ENCODE results near the gene AMDHD2.
"Not testable (repeated sequence)": the region's sequence is repeated elsewhere in the genome, so short reads cannot be mapped to it uniquely, and the experiment has no call there.

AMDHD2 gene

DNA sequence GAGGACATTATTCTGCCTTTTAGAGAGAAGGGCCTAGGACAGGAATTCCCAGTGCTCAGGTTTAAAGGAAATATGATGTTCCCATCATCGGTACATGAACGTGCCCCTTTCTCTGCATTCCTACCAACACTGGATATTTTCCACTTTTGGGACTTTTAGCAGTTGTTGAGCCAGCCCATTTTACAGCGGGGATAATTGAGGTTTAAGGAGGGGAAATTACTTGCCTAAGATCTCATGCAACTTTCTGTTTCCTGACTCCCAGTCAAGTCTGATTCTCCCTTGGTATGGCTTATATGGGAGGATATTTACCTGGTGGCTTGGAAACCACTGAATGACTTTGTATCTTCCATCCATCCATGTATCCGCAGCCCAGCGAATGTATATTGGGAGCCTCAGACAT, 14.2 kb downstream of the AMDHD2 start:
- DNase-seq = not testable (repeated sequence)

GRCh38 chr16:2535625-2536013, 15.4 kb downstream of the AMDHD2 start:
- no peak for DNase-seq

DNA sequence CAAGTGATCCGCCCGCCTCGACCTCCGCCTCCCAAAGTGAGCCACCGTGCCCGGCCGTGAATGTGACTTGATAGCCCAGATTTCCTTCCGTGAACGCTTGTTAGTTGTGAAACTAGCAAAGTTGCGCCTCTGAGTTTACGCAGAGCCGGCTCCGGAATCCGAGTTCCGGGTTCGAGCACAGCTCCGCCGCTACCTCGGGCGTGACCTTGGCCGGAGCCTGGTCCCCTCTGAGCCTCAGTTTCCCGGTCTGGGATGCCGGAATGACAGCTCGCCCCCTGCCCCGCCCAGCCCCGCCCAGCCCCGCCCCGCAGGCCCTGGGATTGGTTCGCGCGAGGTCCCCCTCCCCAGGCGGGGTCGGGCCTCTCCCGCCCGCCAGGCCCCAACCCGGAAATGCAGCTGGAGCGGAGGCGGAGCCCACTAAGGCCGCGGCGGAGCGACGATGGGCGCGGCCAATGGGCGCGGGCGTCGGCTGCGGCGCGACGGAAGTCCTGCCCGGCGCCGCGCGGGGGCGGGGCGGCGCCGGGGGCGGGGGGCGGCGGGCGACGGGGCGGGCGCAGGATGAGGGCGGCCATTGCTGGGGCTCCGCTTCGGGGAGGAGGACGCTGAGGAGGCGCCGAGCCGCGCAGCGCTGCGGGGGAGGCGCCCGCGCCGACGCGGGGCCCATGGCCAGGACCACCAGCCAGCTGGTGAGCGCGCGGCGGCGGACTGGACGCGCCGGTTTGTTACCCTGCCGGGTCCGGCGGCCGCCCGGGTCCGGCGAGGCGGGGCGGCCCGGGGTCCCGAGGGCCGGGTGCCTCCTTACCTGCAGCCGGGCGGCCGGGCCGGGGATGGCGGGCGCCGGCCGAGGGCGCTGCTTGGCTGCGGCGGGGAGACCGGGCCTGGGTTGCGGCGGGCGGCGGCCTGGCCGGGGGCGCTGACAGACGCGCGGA, 17.5 kb downstream of the AMDHD2 start, which contains the start of gene PDPK1:
PDPK1 (plus strand) TSS at position 571 of the 929 bp plus-strand sequence; CDS start at position 663, 92 bp downstream.
- DNase-seq = peak; percentile 93 to 99 (median 95)

DNA sequence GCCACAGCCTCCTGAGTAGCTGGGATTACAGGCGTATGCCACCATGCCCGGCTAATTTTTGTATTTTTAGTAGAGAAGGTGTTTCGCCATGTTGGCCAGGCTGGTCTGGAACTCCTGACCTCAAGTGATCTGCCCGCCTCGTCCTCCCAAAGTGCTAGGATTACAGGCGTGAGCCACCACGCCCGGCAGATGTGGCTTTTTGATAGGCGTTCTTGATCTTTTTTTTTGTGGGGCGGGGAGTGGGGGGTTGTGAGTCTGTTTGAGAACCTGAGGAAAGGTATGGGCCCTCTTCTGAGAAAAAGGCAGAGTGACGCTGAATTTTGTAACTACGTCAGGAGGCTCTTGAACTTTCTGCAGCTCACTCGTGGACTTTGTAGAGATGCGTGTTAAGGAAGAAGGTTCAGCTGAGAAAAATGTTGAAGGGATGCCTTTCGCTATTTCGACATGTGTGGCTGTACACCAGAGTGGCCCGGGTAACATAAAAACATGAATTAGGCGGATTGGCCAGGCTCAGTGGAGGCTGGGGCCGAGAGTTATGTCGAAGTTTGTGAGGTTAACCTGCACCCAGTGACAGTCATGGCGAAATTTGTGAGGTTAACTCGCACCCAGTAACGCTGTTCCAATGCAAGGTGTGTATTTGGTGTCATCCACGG, 19.1 kb downstream of the AMDHD2 start:
- DNase-seq = not testable (repeated sequence)

DNA sequence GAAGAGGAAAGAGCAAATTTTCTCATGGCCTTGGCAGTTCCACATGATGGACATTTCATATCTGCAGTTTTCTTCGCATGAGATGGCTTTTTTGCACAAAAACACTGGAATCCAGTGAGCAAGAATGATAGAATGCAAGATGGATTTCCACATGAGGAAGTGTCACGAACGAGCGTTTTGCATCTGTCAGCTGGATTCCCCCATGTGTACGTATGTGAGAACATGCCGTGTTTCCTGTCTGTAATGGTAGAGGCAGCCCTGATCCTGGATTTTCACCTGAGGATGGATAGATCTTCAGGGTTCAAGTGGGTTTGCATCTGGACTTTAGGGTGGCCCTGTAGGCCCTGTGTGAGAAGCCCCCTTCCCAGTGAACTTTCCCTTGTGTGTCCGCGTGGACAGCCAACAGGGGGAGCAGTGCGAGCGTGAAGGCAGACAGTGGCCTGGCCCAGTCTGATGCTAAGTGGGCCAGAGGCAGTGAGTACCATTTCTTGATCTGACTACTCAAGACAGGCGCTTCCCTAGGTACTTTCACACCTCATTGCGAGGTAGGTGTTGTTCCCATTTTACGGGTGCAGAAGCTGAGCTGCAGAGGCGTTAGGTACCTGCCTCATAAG, 19.8 kb downstream of the AMDHD2 start:
- DNase-seq = not testable (repeated sequence)

- not testable (repeated sequence) for DNase-seq
Observed at GRCh38 chr16:2540912-2541311, 20.7 kb downstream of the AMDHD2 start.

- DNase-seq = not testable (repeated sequence)
Observed at GRCh38 chr16:2541409-2541808, 21.2 kb downstream of the AMDHD2 start.

DNA sequence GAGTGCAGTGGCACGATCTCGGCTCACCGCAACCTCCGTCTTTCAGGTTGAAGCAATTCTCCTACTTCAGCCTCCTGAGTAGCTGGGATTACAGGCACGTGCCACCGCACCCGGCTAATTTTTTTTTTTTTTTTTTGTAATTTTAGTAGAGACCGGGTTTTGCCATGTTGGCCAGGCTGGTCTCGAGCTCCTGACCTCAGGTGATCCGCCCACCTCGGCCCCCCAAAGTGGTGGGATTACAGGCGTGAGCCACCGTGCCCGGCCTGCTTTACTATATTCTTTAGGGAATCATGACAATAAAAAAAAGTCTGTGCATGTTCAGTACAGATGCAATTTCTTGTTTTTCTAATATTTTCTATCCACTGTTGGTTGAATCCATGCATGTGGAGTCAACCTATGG, 23.6 kb downstream of the AMDHD2 start:
- not testable (repeated sequence) for DNase-seq

- not testable (repeated sequence) for DNase-seq
Observed at GRCh38 chr16:2550283-2550878, 30.2 kb downstream of the AMDHD2 start.

DNA sequence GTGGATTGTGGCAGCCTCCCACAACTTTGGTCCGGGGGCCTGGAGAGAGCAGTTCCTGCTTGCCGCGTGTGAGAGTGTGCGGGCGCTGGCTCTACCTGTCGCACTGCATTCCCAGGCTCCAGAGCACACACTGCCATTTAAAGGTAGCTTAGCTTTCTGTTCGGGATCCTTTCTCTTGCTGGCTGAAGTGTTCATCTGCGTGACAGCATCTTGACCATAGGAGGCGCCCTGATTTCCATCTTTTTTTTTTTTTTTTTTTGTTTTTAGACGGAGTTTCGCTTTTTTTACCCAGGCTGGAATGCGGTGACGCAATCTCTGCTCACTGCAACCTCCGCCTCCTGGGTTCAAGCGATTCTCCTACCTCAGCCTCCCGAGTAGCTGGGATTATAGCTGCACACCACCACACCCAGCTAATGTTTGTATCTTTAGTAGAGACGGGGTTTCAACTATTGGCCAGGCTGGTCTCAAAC, 31.3 kb downstream of the AMDHD2 start:
- not testable (repeated sequence) for DNase-seq

- not testable (repeated sequence) for DNase-seq
Observed at GRCh38 chr16:2554709-2555425, 34.7 kb downstream of the AMDHD2 start.

DNA sequence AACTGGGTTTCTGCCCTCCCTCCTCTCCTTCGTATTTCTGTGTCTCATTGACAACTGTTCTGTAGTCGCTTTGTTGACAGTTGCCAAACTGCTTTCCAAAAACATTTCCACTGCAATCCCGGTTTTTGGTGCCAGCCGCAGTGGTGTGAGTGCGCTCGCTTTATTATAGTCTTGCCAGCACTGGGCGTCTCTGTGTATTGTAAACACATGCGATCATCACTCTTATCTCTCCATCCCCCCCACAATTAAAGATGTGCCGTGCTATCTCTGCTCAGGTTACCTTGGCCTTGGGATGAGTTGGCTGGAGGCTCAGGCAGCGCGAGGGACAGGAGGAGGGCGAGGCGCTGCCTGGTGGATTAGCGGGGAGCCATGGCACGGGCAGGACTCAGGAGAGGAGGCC, 37.0 kb downstream of the AMDHD2 start:
- not testable (repeated sequence) for DNase-seq

DNA sequence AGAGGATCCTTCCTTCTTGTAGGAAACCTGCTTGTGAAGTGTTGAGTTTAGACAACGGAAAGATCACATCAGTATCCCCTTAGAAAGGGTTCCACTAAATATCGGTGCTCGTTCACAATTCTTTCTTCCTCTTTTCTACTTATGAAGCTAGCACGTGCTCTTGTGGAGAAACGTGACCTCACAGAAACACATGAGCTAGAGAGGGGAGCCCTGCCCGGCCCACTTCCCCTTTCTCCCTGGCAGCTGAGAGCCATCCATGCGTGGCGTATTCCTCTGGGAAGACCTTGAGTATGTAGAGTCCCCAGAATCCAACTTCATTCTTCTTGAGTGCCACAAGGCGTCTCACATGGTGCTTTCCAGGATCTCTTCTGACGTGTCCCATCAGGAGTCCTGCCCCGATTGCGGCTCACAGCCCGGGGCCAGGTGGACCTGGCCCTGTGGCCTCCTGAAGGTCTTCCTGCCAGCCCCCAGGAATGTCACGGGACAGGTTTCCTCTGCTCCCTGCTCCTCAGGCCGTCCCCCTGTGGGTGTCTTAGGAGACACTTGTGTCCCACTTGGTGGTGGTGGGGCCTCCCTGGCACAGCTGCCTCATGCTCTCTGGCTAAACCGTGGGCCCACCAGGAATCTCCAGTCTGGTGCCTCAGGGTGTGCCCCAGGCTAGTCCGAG, 40.1 kb downstream of the AMDHD2 start:
- not testable (repeated sequence) for DNase-seq

- DNase-seq = not testable (repeated sequence)
Observed at GRCh38 chr16:2560798-2561133, 40.6 kb downstream of the AMDHD2 start.

- DNase-seq = not testable (repeated sequence)
Observed at GRCh38 chr16:2567506-2567905, 47.3 kb downstream of the AMDHD2 start.

DNA sequence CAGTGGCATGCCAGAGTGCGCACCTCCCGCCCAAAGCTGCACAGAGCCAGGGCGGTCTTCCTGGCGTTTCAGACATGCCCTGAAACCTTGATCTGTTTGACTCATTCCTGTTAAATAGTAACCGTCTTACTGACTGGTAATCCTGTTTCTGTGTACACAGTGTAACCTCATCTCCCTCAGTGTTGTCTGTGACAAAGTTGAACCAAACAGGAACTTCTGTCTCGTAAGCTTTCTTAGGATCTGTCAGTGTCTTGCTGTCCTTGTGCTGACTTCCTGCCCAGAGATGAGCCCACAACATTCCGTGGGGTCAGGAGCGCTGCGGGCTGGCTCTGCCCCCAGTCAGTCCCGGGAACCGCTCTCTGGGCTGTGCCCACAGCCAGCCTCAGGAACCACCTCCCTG, 48.4 kb downstream of the AMDHD2 start:
- DNase-seq = not testable (repeated sequence)

DNA sequence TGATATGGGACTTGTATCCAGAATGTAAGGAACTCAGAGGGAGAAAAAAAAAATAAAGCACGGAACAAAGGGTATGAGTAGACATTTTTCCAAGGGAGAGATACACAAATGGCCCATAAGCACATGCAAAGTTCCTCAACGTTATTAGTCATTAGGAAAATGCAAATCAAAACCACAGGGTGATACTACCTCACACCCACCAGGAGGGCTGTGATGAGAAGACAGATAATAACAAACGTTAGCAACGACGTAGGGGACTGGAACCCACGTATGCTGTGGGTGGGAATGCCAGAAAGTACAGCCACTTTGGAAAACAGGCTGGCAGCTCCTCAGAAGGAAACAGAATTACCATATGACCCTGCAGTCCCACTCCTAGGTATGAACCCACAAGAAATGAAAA, 52.5 kb downstream of the AMDHD2 start:
- not testable (repeated sequence) for DNase-seq

DNA sequence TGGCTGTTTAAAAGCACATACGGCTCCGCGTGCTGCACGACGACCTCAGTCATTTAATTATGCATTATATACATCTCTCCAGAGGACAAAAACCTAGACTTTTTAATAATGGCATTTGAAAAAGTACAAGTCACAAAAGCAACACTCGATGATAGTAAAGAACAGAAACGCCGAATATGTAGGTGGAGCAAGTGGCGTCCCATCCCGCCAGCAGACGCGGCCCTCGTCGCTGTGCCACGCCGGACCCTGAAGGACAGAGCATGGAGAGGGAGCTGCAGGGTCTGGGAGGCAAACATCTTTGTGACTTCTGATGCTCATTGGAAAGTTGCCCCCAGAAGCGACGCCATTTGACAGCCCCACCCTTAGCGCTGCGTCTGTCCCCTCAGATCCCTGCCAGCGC, 55.7 kb downstream of the AMDHD2 start:
- not testable (repeated sequence) for DNase-seq

DNA sequence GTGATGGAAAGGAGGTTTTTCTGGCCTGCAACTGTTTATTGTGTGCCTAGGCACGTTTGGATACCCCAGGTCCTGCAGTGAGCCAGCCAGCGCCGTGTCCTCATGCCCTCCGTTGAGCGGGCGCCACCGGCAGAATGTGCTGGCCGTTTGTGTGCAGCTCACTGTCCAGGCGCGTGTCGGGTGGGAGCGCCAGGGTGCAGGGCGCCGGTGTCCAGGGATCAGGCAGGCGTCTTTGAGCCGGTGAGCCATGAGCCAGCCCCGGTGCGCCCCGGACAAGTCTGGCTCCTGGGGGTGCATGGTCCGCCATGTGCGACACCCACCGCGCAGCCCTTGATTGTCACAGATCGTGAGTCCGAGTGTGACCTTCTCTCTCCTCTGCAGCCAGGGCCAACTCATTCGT, 56.9 kb downstream of the AMDHD2 start:
- not testable (repeated sequence) for DNase-seq

DNA sequence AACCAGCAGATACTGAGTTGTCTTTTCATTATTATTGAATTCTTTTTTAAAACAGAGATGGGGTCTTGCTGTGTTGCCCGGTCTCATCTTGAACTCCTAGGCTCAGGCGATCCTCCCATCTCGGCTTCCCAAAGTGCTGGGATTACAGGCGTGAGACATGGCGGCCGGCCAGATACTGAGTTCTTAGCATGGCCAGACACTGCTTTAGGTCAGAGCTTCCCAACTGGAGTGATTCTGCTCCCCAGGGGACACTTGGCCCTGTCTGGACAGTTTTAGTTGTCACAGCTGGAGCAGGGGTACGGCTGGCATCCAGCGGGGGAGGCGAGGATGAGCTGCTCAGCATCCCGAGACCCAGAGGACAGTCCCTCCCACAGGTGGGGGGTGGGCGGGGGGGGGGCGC, 58.7 kb downstream of the AMDHD2 start:
- DNase-seq = not testable (repeated sequence)

GRCh38 chr16:2580143-2580542, 60.0 kb downstream of the AMDHD2 start:
- not testable (repeated sequence) for DNase-seq

DNA sequence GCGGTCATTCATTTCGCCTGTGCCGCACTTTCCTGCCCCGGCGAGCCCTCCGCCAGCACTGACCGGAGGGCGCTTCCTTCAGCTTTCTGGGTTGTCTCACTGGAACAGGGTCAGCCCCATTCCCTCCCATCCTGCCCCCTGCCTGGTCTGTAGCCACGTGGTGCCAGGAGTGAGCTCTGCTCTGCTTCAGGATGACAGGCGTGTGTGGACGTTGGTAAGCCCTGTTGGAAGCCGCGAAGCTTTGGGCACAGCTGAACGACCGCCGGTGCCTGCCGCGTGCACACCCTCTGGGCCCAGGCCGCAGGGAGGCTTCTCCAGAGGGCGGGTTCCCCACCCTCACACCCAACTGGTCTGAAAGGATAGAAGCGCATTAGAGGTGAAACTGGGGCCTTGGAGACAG, 60.6 kb downstream of the AMDHD2 start:
- DNase-seq = not testable (repeated sequence)

Data from NCI-H1417 (cell line).